HG03045 (cell line): ENCODE measurements around the gene NAPG.
A peak's percentile ranks its signal among the peaks of the same experiment; 100 is the strongest.
"Not testable (repeated sequence)": the region's sequence is repeated elsewhere in the genome, so short reads cannot be mapped to it uniquely, and the experiment has no call there.

ENCODE experiments used
- ATAC-seq: cut with Tn5 transposase; IDR thresholded peaks from one replicate; pipeline ENCODE4 v1.9.1; 2021; ENCODE audit warnings: mild to moderate bottlenecking, moderate library complexity; ENCODE audit not compliant: unreplicated experiment

Gene NAPG

DNA sequence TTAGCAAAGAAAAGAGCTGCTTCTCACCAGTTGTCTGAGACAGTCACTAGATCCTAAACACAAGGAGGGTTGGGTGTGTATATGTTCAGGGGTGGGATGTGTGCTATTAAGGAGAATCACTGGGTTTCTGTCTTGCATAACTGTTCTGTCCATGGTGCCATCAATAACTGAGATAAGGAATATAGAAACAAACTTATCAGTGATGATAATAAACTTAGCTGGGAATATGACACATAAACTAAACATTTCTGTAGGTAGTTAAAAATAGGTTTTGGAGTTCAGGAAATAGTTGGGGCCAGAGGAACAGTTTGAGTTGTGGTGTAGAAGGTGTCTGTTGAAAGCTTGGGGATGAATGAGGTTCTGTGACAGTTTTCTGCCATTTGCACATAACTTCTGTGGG lies 17.4 kb downstream of the NAPG start:
- ATAC-seq = no peak

DNA sequence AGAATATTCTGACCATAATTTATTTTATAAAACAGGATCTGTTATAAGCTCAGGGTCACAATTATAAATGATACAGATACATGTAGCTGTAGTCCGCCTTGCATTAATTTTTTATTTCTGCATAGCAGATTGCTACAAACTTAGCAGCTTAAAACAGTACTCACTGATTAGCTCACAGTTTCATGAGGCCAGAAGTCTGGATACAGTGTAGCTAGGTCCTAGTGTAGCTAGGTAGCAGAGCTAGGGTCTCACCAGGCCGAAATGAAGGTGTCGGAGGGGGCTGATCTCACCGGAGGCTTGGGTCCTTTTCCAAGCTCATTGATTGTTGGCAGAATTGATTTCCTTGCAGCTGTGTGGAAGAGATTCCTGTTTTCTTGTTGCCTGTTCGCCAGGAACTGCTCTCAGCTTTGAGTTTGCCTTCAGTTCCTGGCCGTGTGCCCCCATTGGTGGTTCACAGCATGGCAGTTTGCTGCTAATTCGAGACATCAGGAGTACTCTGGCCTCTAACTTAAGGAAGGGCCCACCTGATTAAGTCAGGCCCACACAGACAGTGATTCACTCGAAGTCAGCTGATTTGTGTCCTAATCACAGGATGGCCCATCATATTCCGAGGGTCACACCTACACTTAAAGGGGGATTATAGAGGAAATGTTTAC lies 18.4 kb downstream of the NAPG start:
- ATAC-seq = no peak

DNA sequence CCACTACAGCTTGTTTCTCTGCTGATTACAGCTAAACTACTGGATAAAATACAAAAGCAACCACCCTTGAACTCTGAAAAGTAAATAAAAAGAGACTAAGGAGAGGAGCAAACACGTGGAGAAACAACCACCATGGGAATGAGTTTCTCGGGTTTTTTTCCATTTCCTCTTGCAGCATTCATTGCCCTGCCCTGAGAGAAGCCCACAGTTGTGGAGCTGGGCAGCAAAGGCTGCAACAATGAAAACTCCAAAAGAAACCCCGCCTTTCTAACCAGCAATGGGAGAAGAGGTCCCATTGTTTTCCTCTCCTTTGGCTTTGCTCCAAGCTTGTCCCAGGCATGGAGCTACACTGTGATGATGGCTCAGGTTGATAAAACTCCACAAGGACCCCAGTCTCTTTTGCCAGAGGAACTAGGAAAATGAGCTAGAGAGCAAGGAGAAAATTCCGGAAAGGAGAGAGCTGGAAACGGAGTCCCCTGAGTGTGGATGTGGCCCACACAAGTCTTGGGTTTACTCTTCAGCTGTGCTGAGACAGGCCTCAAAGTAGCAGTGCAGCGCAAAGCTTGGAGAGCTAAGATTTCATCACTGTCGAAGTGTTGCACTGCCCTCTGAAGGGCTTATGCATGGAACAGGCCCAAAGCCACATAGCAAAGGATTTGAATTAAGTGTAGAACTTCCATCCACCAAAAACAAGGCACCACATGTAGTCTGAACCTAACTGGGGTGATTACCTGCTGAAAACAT lies 20.9 kb downstream of the NAPG start:
- no peak for ATAC-seq

DNA sequence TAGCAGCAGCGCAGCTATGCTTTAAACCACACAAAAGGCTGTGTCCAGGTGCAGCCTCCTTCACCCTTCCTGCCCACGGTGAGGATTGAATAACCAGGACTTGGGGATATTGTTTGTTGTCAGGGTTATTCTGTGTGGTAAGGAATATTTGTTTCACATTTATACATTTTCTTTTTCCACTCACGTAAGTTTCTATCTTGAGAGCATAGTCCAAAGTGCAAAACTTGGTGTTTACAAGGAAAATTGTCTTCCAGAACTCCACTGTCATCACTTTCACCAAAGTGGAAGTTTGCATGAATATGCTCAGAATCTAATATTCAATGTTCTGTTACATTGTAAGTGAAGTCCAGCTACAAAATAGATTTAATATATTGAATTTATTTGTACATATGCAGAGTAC lies 26.4 kb downstream of the NAPG start:
- ATAC-seq = no peak

DNA sequence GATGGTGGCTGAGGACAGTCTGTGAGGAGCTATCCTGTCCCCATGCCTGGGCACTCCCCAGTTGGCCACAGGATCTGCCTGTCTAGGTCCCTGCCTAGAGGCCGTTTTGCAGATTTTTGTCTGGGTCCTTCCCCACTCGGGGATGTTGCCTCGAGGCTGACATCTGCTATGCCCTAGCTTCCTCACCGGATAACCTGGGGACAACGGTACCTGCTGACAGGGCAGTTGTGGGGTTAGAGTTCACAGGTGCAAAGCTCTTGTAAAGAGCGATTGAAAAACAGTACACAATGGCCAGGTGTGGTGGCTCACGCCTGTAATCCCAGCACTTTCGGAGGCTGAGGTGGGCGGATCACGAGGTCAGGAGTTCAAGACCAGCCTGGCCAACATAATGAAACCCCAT lies 30.4 kb downstream of the NAPG start:
- not testable (repeated sequence) for ATAC-seq

DNA sequence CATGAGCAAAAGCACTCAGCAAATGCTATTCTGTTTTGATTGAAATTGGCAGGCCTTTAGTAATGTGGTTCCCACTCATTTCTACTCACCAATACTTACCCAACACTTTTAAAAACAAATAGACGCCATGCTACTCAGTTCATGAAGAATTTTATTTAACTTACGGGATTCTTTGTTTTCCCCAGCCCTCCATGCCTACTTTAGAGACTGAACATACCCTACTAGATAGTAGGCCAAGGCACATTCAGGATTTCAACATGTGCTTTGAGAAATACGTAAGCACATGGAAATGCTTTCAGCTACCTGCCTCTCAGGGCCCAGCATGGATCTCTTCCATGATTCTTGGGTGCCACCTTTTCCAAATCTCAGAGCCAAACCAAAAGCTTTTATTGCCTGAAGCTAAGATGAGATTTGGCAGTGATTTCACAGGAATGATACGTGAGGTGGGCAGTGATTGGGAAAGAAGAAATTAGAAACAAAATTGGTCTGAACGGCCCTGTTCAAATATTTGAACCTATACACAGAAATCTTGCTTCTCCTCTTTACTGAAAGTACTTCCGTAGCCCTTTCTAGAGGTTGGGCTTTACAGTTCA lies 31.4 kb downstream of the NAPG start:
- no peak for ATAC-seq

DNA sequence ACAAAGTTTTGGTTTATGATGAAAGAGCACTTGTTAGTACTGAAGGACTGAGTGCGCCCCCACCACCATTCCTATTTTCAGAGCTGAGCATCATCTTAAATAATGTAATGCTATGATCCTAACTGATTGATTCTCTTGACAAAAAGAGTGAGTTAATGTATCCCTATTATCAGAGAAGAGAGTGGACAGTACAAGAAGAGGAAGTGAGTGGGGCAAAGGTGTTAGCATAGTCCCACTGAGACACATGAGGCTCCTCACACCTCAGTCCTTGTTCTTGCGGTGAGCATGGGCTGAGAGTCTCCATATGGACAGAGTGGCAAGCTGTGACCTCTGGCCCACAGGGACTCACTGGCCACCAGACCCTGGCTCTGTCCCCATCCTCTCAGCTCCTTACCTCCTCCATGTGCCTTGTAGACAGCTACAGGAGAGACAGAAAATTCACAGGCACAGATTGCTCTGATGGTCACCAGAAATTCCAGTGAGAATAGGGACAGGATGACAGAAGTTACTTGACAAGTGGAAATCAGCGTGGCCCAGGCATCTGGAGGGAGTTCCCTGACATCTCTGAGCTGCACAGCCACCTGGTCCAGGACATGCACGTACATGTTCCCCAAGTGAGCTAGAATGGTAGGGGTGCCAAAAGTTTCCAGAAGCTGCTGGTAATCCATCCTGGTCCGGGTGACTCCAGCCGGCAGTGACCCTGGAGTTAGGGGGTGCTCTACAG lies 32.6 kb downstream of the NAPG start:
- ATAC-seq = no peak

DNA sequence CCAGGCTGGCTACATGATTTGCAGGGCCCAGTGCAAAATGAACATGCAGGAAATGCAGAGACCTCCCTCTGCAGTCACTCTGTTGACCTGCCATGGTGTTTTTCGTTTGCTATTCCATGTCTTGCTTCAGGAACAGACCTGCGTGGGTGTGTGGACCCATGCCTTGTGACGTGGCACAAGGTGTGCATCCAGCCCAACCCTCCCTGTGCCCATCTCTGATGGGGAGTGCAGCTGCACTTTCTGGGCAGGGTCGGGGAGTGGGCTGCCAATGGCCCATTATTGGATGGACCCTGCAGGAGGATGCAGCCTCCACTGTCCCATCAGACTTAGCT lies 33.1 kb downstream of the NAPG start:
- no peak for ATAC-seq

DNA sequence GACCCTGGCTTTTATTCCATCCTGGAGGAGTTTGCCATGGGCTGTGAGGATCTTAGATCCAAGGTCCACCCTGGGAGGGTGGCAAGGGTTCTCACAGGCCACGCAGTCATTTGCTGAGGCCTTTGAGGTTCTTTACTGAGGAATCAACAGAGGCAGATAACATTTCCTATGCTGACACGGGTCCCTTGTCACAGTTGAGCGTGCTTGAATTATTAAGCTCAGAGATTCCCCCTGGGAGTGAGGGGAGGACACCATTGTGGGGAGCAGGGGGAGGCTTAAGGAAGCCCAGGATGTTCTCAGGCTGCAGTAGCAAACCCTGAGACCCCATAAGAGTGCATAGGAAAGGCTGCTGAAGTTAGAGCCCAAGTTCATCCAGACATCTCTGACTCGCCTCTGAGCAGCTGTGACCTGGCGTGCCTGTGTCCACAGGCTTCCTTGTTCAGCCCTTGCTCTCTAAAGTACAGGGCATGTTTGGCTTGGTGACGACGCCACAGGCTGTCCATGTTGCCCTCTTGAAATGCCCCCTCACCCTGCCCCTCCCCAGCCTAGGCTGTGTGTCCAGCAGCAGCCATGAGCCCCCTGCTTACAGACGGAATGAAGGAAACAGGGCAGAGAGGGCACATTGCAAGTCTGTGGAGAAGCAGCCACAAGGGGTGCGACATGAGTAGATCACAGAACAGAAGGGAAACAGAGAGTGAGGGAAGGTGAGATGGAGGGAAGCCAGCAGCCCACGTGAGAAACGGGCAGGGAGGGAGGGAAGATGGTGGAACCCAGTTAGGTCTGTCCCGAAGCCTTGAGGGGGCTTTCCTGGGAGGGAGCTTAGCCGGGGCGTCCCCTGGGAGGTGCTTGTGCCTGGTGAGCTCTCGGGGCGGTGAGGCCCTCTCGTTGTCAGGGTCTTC lies 34.0 kb downstream of the NAPG start:
- peak; percentile 52 for ATAC-seq

DNA sequence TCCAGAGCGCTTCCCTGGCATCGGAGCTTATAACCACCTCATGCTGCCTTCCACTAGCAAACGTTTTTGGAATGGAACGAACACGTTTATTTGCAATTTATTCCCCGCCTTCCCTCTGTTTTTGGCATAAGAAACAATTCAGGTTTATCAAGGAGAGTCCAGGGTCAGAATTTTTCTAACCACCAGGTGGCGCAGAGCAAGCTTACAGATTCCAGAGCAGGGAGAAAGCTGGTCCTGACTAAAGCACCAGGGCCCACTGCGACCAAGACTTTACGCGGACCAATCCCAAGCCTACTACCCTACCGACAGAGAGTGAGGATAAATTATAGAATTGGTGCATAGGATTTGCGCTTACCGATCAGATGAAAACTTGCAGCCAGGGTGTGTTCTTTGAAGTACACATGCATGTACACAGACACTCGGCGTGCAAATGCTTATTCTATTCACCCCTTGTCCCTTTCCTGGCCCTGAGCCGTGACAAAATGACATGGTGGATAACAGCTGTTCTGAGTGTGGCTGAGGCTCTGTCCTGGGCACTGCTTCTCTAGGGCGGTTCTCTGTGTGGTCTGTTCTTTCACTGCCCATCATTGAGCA lies 34.7 kb downstream of the NAPG start:
- ATAC-seq = peak; percentile 55

DNA sequence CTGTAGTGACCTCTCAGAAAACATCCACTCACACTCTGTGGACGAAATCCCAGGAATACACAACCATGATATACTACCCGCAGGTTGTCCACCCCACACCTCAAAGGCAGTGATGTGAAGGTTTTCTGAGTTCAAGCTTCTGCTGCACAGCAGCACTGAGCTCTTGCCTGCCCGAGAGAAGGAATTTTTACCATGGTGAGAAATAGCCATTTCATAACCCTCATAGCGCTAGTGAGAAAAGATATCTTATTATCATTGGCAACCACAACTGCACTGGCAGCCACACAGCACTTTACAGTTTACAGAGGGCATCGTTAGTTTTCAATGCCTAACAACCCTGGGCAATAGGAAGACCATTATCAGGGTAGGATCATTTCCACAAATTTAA lies 36.9 kb downstream of the NAPG start:
- no peak for ATAC-seq

DNA sequence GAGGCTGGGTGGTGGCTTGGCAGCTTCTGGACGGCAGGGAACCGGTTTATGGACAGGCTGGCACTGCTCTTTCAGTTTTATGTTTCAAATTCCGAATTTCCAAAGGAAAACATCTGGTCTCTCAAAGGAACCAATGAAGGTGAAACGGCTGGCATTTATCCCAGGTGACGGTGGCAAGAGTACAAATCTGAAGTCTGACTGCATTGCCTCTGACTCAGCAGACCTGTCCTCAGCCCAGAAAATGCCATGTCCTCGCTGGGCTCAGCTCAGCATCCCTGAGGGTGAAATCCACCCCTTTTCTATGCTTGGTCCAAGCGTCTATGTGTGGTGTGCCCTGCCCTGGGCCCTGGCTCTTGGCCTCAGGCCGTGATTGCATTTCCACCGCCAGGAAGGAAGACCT lies 38.1 kb downstream of the NAPG start:
- ATAC-seq = no peak

DNA sequence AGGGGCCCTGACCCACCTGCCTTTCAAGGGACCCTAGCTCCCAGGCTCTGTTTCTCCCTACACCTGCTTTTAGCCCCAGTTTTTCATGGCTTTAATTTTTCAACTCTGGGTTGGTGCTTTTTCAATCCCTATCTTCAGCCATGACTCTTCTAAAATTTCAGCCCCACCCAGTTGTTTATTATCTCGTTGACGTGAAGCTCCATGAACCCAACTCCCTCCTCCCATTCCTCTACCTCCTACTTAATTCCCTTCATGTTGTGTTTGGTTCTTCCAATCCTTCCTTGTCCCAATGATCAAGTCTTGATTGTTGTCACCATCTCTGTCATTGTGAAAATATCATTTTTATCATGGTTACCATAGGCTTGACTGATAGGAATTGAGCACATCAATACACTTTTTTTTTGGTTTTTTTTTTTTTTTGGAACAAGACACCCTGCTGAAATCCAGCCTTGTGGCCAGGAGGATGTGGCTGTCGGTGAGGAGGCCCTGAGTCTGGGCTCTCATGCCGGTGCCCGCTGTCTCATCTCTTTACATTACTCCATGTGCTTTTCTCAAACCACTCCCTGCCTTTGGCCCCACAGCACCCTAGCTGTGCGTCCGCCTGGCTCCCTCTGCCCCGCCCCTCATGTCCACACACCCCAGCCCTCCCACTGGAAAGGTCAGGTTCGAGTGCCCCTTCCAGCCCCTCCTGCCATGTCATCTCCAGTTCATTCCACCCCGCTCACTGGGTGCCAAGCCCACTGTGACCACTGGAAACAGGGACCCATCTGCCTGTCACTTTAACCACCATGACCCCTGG lies 39.3 kb downstream of the NAPG start:
- ATAC-seq = no peak

DNA sequence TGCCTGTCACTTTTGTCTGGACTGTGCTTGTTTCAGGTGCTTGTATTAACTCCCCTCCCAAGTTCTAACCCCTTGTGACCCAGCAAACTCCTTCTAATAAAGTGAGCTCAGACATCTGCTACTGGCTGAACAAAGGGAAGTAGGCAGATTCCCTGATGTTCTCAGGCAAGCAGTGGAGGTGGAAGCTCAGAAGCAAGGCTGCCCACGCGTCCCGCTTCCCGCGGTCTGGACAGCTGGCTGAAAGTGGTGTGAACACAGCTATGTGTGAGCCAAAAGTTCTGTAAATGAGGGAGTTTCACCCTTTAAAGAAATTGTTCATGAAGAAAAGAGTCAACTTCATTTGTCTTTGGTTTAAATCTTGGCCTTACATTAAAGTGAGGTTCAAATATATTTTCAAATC lies 40.0 kb downstream of the NAPG start:
- ATAC-seq = no peak

DNA sequence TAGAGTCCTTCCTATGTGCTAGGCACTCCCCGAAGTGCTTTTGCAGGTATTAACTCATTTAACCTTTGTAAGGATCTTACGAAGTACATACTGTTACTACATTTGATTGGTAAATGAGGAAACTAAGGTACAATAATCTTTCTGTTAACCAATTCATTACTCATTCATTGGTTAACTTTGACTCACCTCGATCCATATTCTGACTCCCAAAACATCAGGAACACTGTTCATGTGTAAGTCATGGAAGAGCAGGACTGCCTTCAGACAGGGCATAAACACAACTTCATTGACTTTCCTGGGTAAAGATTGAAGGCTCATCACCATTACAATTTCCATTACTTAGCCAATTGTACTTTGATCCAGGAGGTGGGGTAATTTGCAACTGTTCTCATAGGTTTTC lies 40.6 kb downstream of the NAPG start:
- ATAC-seq = no peak

DNA sequence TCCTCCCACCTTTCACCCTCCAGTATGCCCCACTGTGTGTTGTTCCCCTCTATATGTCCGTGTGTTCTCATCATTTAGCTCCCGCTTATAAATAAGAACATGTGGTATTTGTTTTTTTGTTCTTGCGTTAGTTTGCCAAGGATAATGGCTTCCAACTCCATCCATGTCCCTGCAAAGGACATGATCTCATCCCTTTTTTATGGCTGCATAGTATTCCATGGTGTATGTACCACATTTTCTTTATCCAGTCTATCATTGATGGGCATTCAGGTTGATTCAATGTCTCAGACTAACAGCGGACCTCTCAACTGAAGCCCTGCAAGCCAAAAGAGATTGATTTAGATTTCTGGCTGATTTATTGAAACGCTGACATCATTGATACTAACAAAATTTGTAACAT lies 44.1 kb downstream of the NAPG start:
- ATAC-seq = not testable (repeated sequence)

DNA sequence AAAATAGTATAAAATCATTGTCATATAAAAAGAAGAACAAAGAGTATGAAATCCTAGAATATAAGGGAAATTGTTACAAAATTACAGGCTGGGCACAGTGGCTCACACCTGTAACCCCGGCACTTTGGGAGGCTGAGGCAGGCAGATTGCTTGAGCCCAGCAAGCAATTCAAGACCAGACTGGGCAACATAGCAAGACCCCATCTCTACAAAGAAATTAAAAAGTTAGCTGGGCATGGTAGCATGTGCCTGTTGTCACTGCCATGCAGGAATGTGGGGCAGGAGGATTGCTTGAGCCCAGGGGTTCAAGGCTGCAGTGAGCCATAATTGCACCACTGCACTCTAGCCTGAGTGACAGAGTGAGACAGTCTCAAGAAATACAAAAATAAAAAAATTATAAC lies 44.8 kb downstream of the NAPG start:
- no peak for ATAC-seq

DNA sequence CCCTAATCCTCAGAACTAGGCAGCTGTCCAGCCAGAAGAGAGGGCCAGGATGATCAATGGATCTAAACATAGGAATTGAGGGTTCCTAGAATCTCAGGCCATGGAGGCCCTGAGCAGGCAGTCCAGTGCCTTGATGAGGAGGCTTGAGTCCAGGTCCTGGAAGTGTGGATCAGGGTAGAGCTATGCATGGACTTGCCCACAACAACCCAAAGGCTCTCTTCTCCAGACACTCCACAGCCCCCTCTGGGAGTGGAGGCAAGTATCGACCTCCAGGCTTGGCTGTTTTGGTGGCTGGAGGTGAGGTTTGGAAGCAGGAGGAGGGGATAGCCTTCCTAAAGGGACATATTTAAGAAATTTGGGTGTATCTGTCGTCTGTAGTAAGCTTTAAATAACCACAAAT lies 45.7 kb downstream of the NAPG start:
- ATAC-seq = no peak

DNA sequence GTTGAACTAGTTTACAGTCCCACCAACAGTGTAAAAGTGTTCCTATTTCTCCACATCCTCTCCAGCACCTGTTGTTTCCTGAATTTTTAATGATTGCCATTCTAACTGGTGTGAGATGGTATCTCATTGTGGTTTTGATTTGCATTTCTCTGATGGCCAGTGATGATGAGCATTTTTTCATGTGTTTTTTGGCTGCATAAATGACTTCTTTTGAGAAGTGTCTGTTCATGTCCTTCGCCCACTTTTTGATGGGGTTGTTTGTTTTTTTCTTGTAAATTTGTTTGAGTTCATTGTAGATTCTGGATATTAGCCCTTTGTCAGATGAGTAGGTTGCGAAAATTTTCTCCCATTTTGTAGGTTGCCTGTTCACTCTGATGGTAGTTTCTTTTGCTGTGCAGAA lies 47.4 kb downstream of the NAPG start:
- not testable (repeated sequence) for ATAC-seq

DNA sequence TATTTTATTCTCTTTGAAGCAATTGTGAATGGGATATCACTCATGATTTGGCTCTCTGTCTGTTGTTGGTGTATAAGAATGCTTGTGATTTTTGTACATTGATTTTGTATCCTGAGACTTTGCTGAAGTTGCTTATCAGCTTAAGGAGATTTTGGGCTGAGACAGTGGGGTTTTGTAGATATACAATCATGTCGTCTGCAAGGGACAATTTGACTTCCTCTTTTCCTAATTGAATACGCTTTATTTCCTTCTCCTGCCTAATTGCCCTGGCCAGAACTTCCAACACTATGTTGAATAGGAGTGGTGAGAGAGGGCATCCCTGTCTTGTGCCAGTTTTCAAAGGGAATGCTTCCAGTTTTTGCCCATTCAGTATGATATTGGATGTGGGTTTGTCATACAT lies 48.6 kb downstream of the NAPG start:
- not testable (repeated sequence) for ATAC-seq
